Daoy (cell line): ENCODE results near the gene GREB1L. TPM values are rescaled to one million over a fixed set of nuclear protein-coding genes. Genes with fewer than 3 reads are reported as not detected.
A peak's percentile ranks its signal among the peaks of the same experiment; 100 is the strongest.
"Not testable (repeated sequence)": the region's sequence is repeated elsewhere in the genome, so short reads cannot be mapped to it uniquely, and the experiment has no call there.

Experiments used
- DNase-seq: peaks from one replicate; pipeline ENCODE4 v3.0.0-alpha.2; 2015; ENCODE audit warnings: low read depth
- total RNA-seq: library from RNA; depleted of rRNA; stranded (reverse); fragments of >200 nt; shearing (Covaris generic); gene quantifications from 2 replicates; pipeline ENCODE4 v1.2.3, GENCODE V29; 2014

Gene GREB1L
- total RNA-seq, 1 experiment from 2014 or later = 1.7 TPM

GRCh38 chr18:21366896-21367295 lies 124.9 kb downstream of the GREB1L start:
- DNase-seq = no peak

DNA sequence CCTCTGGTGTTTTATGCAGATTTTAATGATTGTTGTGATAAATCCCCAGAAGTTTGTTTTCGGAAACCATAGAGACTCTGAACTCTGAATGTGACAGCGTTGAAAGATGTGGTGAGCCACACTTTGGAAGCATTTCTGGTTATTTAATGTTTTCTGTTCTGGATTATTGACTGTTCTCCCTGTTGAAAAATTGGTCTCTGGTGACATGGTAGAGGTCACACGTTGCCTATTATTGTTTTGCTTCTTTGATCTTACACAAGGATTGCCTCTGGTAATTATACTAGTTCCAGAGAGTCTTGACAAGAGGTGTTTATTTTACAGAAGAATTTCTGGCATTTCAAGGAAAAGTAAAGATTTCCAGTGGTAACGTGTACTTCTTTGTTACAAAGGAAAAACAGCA lies 127.1 kb downstream of the GREB1L start:
- DNase-seq = no peak

- DNase-seq = not testable (repeated sequence)
These were observed 127.6 kb downstream of the GREB1L start for GRCh38 chr18:21369597-21369996.

- no peak for DNase-seq
These were observed 141.0 kb downstream of the GREB1L start for GRCh38 chr18:21383031-21383430.

GRCh38 chr18:21386523-21387240 lies 144.7 kb downstream of the GREB1L start:
- DNase-seq = no peak

- DNase-seq = no peak
These were observed 145.9 kb downstream of the GREB1L start for GRCh38 chr18:21387886-21388285.

- no peak for DNase-seq
These were observed 147.3 kb downstream of the GREB1L start for GRCh38 chr18:21389283-21389682.

DNA sequence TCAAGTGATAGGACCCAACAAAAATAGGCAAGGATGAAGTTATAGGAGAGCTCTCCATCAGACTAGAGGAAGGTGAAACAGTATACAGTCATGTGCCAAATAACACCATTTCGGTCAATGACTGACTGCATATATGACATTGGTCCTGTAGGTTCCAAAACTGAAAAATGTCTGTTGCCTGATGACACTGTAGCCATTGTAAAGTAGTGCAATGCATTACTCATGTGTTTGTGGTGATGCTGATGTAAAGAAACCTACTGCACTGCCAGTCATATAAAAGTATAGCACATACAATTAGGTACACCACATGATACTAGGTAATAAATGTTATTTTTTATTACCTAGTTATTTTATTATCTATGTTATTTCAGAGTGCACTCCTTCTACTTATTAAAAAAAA lies 147.9 kb downstream of the GREB1L start:
- no peak for DNase-seq

- DNase-seq = peak; percentile 73
These were observed 149.1 kb downstream of the GREB1L start for GRCh38 chr18:21391074-21391673.

DNA sequence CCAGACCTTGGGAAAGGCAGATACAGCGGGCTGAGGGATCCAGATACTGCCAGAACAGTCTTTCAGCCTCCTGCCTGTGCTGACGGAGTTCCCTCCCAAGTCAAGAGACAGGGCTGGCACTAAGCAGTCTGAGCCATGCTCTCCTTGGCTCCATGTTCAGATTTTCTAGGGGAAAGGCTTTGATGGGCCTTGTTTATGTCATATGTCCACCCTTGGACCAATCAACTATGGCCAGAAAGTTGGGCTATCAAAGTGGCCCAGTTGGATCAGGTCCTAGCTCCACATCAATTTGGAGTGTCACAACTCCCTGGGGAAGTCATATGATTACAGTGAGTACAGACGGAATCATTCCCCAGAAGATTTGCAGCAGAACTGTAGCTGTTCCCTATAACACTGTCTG lies 152.0 kb downstream of the GREB1L start:
- no peak for DNase-seq

- DNase-seq = no peak
These were observed 156.1 kb downstream of the GREB1L start for GRCh38 chr18:21398121-21398520.

DNA sequence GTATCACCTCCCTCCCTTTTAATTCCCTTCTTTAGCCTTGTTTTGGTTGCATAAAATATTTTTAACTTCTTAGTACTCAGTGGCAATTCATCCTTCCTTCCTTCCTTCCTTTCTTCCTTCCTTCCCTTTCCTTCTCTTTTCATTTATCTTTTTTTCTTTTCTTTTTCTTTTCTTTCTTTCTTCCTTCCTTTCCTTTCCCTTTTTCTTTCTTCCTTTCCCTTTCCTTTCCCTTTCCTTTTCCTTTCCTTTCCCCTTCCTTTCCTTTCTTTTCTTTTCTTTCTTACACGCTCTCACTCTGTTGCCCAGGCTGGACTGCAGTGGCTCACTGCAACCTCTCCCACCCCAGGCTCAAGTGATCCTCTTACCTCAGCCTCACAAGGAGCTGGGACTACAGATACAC lies 160.2 kb downstream of the GREB1L start:
- DNase-seq = no peak

GRCh38 chr18:21404426-21404825 lies 162.4 kb downstream of the GREB1L start:
- DNase-seq = no peak

- DNase-seq = peak; percentile 6
These were observed 164.1 kb downstream of the GREB1L start for GRCh38 chr18:21406116-21406515.

GRCh38 chr18:21408681-21409080 lies 166.6 kb downstream of the GREB1L start:
- DNase-seq = no peak

- DNase-seq = no peak
These were observed 191.4 kb downstream of the GREB1L start for GRCh38 chr18:21433436-21433835.

- DNase-seq = peak; percentile 41
These were observed 197.4 kb downstream of the GREB1L start for GRCh38 chr18:21439431-21439846.

- no peak for DNase-seq
These were observed 199.6 kb downstream of the GREB1L start for GRCh38 chr18:21441670-21442069.

DNA sequence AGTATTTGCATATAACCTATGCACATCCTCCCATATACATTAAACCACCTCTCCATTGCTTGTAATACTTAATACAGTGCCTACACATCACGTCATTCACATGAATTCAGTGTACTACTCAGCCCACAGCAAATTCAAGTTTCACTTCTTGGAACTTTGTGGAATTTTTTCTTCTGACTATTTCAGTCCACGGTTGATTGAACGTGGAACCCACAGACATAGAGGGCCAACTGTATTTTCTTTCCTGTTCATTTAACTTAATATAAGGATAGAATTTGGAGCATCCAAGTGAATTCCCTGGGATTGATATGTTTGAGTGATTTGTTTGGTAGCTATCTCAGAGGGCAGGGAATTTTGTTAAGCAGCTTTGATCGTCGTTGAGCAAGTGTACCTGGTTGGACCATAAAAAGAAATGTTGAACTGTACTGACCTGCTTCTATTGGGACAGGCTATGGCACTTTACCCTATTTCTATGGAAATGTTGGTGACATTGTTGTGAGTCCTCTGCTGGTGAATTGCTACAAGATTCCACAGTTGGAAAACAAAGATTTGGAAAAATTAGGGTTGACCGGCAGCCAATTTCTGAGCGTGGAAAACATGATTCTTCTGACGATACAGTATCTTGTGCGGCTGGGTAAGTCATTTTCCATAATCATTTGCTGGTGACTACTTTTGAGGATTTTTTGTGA lies 201.9 kb downstream of the GREB1L start:
- DNase-seq = no peak

GRCh38 chr18:21444465-21445212 lies 202.6 kb downstream of the GREB1L start:
- peak; percentile 36 for DNase-seq

DNA sequence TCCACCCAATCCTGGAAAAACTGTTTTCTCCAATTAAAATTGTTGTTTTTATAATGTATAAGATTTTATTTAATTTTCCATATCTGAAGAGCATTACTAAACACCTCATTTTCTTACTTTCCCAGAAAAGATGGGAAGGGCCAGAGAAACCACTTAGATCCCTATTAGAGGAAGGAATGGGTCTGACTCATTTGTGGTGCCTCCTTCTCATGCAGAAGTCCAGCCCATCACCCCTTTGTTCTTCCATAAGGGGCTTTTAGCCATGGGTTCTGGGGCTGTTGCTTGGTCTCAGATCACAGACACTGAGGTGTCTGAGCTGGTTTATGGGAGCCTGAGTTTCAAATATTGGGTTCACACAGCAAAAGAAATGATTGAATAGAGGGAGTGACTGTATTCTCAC lies 206.3 kb downstream of the GREB1L start:
- no peak for DNase-seq
